NCI-H1694 (cell line): Measurements from ENCODE around the gene FAM131B.
"Not testable (repeated sequence)": the region's sequence is repeated elsewhere in the genome, so short reads cannot be mapped to it uniquely, and the experiment has no call there.

Source experiments
- DNase-seq: peaks from one replicate; lab custom pipeline; 2025; lab: John Stamatoyannopoulos, UW

Gene FAM131B

GRCh38 chr7:143394777-143395176 is 32.3 kb upstream of the FAM131B start:
- no peak for DNase-seq

GRCh38 chr7:143394068-143394467 is 31.6 kb upstream of the FAM131B start:
- DNase-seq: no peak

GRCh38 chr7:143393267-143394041 is 30.9 kb upstream of the FAM131B start:
- no peak for DNase-seq

GRCh38 chr7:143392875-143393266 is 30.4 kb upstream of the FAM131B start:
- DNase-seq: no peak

GRCh38 chr7:143392427-143392826 is 29.9 kb upstream of the FAM131B start:
- DNase-seq: not testable (repeated sequence)

GRCh38 chr7:143391462-143392404 is 29.2 kb upstream of the FAM131B start:
- no peak for DNase-seq

GRCh38 chr7:143390773-143391317 is 28.3 kb upstream of the FAM131B start:
- no peak for DNase-seq

- no peak for DNase-seq
These were observed 27.7 kb upstream of the FAM131B start for GRCh38 chr7:143390104-143390772.

- DNase-seq: no peak
These were observed 27.0 kb upstream of the FAM131B start for GRCh38 chr7:143389316-143390103.

- DNase-seq: no peak
These were observed 26.1 kb upstream of the FAM131B start for GRCh38 chr7:143388491-143389101.

- no peak for DNase-seq
These were observed 25.5 kb upstream of the FAM131B start for GRCh38 chr7:143388051-143388450.

- no peak for DNase-seq
These were observed 24.9 kb upstream of the FAM131B start for GRCh38 chr7:143387156-143387975.

GRCh38 chr7:143385891-143386781 is 23.6 kb upstream of the FAM131B start:
- no peak for DNase-seq

GRCh38 chr7:143384661-143385631 is 22.4 kb upstream of the FAM131B start:
- DNase-seq: no peak

- DNase-seq: no peak
These were observed 21.6 kb upstream of the FAM131B start for GRCh38 chr7:143384148-143384547.

GRCh38 chr7:143383642-143383957 is 21.1 kb upstream of the FAM131B start:
- DNase-seq: no peak

GRCh38 chr7:143382791-143383641 is 20.5 kb upstream of the FAM131B start:
- DNase-seq: no peak
